CD14-positive monocyte (primary cell): Measurements from ENCODE around the gene OR51V1. TPM values are rescaled to one million over a fixed set of nuclear protein-coding genes. Genes with fewer than 3 reads are reported as not detected.

Experiments used
- DNase-seq, 3 donors: peaks; one replicate each; pipeline ENCODE4 v3.0.0-alpha.2; 2011 to 2022
- H2AFZ ChIP-seq: 2 replicates; pipeline ENCODE4 v1.6.0; 2012; ENCODE audit warnings: mild to moderate bottlenecking, low read depth, low read length, inconsistent platforms; ENCODE audit not compliant: insufficient read depth, poor library complexity, severe bottlenecking
- H3K27ac ChIP-seq, 2 donors: 1 replicate in 1 of 2; 2 replicates in 1 of 2; pipeline ENCODE4 v1.5.1; 2012 to 2013; ENCODE audit warnings: low read length in 2 of 2, control low read depth in 1 of 2, inconsistent platforms in 1 of 2, low read depth in 1 of 2, mild to moderate bottlenecking in 1 of 2
- H3K27me3 ChIP-seq, 2 donors: one replicate each; pipeline versions ENCODE4 v1.6.0 to v1.6.1; 2011 to 2013; ENCODE audit warnings: low read length in 2 of 2; ENCODE audit not compliant: control insufficient read depth in 2 of 2, insufficient read depth in 2 of 2
- H3K36me3 ChIP-seq, 2 donors: replicated peaks in 1 of 2; 1 replicate in 1 of 2; 2 replicates in 1 of 2; pipeline versions ENCODE4 v1.5.1 to v1.6.1; 2012 to 2013; ENCODE audit warnings: low read length in 2 of 2, control low read depth in 1 of 2, inconsistent platforms in 1 of 2, mild to moderate bottlenecking in 1 of 2; ENCODE audit not compliant: insufficient read depth in 2 of 2, control insufficient read depth in 1 of 2
- H3K4me1 ChIP-seq, 2 donors: 1 replicate in 1 of 2; 2 replicates in 1 of 2; pipeline versions ENCODE4 v1.5.1 to v1.6.1; 2012 to 2013; ENCODE audit warnings: low read length in 2 of 2, control low read depth in 1 of 2, inconsistent platforms in 1 of 2, mild to moderate bottlenecking in 1 of 2, moderate library complexity in 1 of 2; ENCODE audit not compliant: insufficient read depth in 2 of 2, control insufficient read depth in 1 of 2
- H3K4me2 ChIP-seq: replicated peaks from 2 replicates; pipeline ENCODE3; 2012; ENCODE audit warnings: low read length, moderate library complexity, mild to moderate bottlenecking; ENCODE audit not compliant: poor library complexity, severe bottlenecking; ENCODE audit errors: extremely low read depth
- H3K4me3 ChIP-seq, 3 experiments: fragments of 200-600 bp in 1 of 3; sonication (generic) in 1 of 3; replicated peaks in 1 of 3; 1 replicate in 2 of 3; 2 replicates in 1 of 3; pipeline ENCODE4 v1.5.1; 2011 to 2013; ENCODE audit warnings: low read length in 3 of 3, mild to moderate bottlenecking in 3 of 3, control low read depth in 2 of 3, low read depth in 2 of 3, inconsistent platforms in 1 of 3, moderate library complexity in 1 of 3
- H3K79me2 ChIP-seq: 2 replicates; pipeline ENCODE4 v1.6.0; 2012; ENCODE audit warnings: mild to moderate bottlenecking, control low read depth, inconsistent platforms, low read length, moderate library complexity; ENCODE audit not compliant: insufficient read depth
- H3K9ac ChIP-seq: 2 replicates; pipeline ENCODE4 v1.6.0; 2017; ENCODE audit warnings: low read length, mild to moderate bottlenecking; ENCODE audit not compliant: insufficient read depth, poor library complexity, severe bottlenecking
- H3K9me3 ChIP-seq, 2 donors: replicated peaks in 1 of 2; 1 replicate in 1 of 2; 2 replicates in 1 of 2; pipeline versions ENCODE4 v1.5.1 to v1.6.1; 2012 to 2013; ENCODE audit warnings: low read length in 2 of 2, control low read depth in 1 of 2; ENCODE audit not compliant: control insufficient read depth in 1 of 2, insufficient read depth in 1 of 2
- H4K20me1 ChIP-seq: 2 replicates; pipeline ENCODE4 v1.6.0; 2012; ENCODE audit warnings: mild to moderate bottlenecking, low read length, control low read depth, moderate library complexity; ENCODE audit not compliant: insufficient read depth
- H3K27ac Mint-ChIP-seq, 7 donors: one replicate each; pipeline ENCODE4 v1.8.0; 2020; ENCODE audit warnings: mild to moderate bottlenecking in 7 of 7, mixed read lengths in 7 of 7, moderate library complexity in 6 of 7, inconsistent platforms in 2 of 7
- H3K27me3 Mint-ChIP-seq, 3 donors: one replicate each; pipeline ENCODE4 v1.8.0; 2021 to 2022; ENCODE audit warnings: low read depth in 3 of 3, mild to moderate bottlenecking in 3 of 3, mixed read lengths in 3 of 3, moderate library complexity in 3 of 3, inconsistent platforms in 1 of 3
- H3K36me3 Mint-ChIP-seq, 2 donors: one replicate each; pipeline ENCODE4 v1.8.0; 2020; ENCODE audit warnings: mixed read lengths in 2 of 2, inconsistent platforms in 1 of 2, mild to moderate bottlenecking in 1 of 2
- H3K4me1 Mint-ChIP-seq: one replicate; pipeline ENCODE4 v1.8.0; 2020; ENCODE audit warnings: mild to moderate bottlenecking, mixed read lengths
- H3K4me3 Mint-ChIP-seq, 2 donors: one replicate each; pipeline ENCODE4 v1.8.0; 2020; ENCODE audit warnings: mild to moderate bottlenecking in 2 of 2, mixed read lengths in 2 of 2, moderate library complexity in 1 of 2
- H3K9me3 Mint-ChIP-seq, 7 donors: one replicate each; pipeline ENCODE4 v1.8.0; 2020 to 2022; ENCODE audit warnings: mixed read lengths in 7 of 7, mild to moderate bottlenecking in 6 of 7, moderate library complexity in 6 of 7, inconsistent platforms in 2 of 7
- CTCF ChIP-seq: fragments of 200-600 bp; IDR thresholded peaks from one replicate; pipeline ENCODE4 v1.8.0; 2022; ENCODE audit warnings: antibody characterized with exemption, mild to moderate bottlenecking
- WGBS: methylation state at CpG from one replicate; pipeline ENCODE4 v1.1.5; 2013; ENCODE audit warnings: missing lambda C conversion rate; ENCODE audit not compliant: insufficient coverage; 5-methylcytosine and 5-hydroxymethylcytosine counted together
- intact Hi-C, 2 donors: fragments of 100-400 bp; cut with micrococcal nuclease; formaldehyde crosslinking; loops; one replicate each; pipeline versions ENCODE4 v1.15.0 to v1.15.1; 2023
- polyA plus RNA-seq, 3 donors: library from polyadenylated mRNA; depleted of rRNA in 1 of 3; unstranded in 2 of 3; stranded (reverse) in 1 of 3; fragments of 300-500 nt in 2 of 3; fragments of >200 nt in 1 of 3; fragmentation: Illumina TruSeq in 2 of 3; gene quantifications; 1 replicate in 2 of 3; 2 replicates in 1 of 3; pipeline ENCODE4 v1.2.3, GENCODE V29; 2012 to 2021

The OR51V1 gene
- polyA plus RNA-seq, 3 donors: not detected

- H3K4me3 ChIP-seq: no peak overlapping the region
- no peak overlapping the region for H3K4me2 ChIP-seq
- H2AFZ ChIP-seq: no peak overlapping the region
- no peaks in the 10 kb centered on the region for H3K79me2 ChIP-seq
- Mint-ChIP-seq H3K36me3 (no peaks in the 10 kb centered on the region), H3K27ac (no peak overlapping the region), H3K27me3 (peaks cover 0 to 3% (median 1%) of the 10 kb centered on the region in 3 donors), H3K4me1 (no peaks in the 10 kb centered on the region), H3K9me3 (peaks cover 0 to 6% (median 2%) of the 10 kb centered on the region in 7 donors), H3K4me3 (no peak overlapping the region)
- no peak overlapping the region for H3K27ac ChIP-seq
- peaks cover 0 to 5% of the 10 kb centered on the region in 2 donors for H3K9me3 ChIP-seq
- intact Hi-C loops: no loop called here
- no peaks in the 10 kb centered on the region for H3K36me3 ChIP-seq
- no peak overlapping the region for H3K9ac ChIP-seq
- H4K20me1 ChIP-seq: no peaks in the 10 kb centered on the region
- no peaks in the 10 kb centered on the region for H3K4me1 ChIP-seq
- peak in 1 of 3 donors; percentile 11 for DNase-seq
- H3K27me3 ChIP-seq: no peaks in the 10 kb centered on the region
- TF ChIP-seq CTCF: no peak
- WGBS: no CpG with 5 or more reads among the region's 3 CpGs
Measured at GRCh38 chr11:5197536-5197935, 2.9 kb downstream of the OR51V1 start.

DNA sequence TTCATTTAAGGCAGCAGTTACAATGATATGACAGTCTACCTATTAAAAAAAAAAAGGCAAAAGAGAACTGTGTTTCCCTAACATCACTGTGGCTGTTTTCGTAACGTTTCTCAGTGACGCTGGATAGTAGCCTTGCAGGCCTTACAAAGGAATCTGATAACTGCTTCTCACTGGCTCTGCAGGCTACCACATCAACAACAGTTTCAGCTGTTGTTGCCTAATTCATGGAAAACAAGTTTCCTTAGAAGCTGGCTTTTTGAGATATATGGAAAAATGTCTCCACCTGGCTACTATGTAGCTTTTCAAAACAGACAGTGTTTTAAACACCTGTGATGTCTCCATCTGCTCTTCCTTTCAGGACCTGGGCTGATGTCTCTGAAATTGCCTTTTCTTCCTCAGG lies 3.8 kb downstream of the OR51V1 start:
- no peak for DNase-seq
- H2AFZ ChIP-seq: no peak overlapping the region
- no peak for TF ChIP-seq CTCF
- no peaks in the 10 kb centered on the region for H3K27me3 ChIP-seq
- Mint-ChIP-seq H3K27ac (peak overlapping the region in 1 of 7 donors; percentile 17), H3K36me3 (no peaks in the 10 kb centered on the region), H3K27me3 (peaks cover 0 to 3% (median 1%) of the 10 kb centered on the region in 3 donors), H3K4me3 (no peak overlapping the region), H3K9me3 (peaks cover 0 to 6% (median 2%) of the 10 kb centered on the region in 7 donors), H3K4me1 (no peaks in the 10 kb centered on the region)
- H3K4me3 ChIP-seq: no peak overlapping the region
- no CpG with 5 or more reads among the region's 3 CpGs for WGBS
- H4K20me1 ChIP-seq: no peaks in the 10 kb centered on the region
- H3K79me2 ChIP-seq: no peaks in the 10 kb centered on the region
- peaks cover 0 to 5% of the 10 kb centered on the region in 2 donors for H3K9me3 ChIP-seq
- no peak overlapping the region for H3K9ac ChIP-seq
- H3K4me1 ChIP-seq: no peaks in the 10 kb centered on the region
- H3K4me2 ChIP-seq: no peak overlapping the region
- H3K36me3 ChIP-seq: no peaks in the 10 kb centered on the region
- H3K27ac ChIP-seq: no peak overlapping the region
- intact Hi-C loops: no loop called here
